ENCODE measurements around the gene LIF.

DNA sequence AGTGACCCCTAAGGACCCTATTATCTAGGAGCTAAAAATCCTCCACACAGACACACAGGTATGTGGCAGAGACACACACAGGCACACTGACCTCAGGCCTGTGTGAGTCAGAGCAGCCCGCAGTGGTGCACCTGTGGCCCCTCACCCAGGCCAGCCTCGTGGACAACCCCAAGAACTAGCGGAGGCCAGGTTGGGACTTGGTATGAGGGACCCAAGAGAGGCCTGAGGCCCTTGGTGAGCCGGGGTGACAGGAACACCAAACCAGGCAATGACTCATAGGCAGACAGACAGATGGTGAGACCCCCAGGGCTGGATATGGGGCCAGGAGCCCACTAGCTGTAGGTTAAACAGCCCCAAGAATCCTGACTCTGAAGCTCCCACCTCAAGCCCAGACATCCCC, 36.8 kb upstream of the LIF start:
- TF ChIP-seq, protein P1, sequence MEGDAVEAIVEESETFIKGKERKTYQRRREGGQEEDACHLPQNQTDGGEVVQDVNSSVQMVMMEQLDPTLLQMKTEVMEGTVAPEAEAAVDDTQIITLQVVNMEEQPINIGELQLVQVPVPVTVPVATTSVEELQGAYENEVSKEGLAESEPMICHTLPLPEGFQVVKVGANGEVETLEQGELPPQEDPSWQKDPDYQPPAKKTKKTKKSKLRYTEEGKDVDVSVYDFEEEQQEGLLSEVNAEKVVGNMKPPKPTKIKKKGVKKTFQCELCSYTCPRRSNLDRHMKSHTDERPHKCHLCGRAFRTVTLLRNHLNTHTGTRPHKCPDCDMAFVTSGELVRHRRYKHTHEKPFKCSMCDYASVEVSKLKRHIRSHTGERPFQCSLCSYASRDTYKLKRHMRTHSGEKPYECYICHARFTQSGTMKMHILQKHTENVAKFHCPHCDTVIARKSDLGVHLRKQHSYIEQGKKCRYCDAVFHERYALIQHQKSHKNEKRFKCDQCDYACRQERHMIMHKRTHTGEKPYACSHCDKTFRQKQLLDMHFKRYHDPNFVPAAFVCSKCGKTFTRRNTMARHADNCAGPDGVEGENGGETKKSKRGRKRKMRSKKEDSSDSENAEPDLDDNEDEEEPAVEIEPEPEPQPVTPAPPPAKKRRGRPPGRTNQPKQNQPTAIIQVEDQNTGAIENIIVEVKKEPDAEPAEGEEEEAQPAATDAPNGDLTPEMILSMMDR (tag by site-specific recombination; IDR thresholded peaks at IDR 0.05) = no peak
- TF ChIP-seq ZNF23 (tag by site-specific recombination; IDR thresholded peaks at IDR 0.05; ENCODE audit: borderline replicate concordance) (no peak), ZNF24 (tag by site-specific recombination; IDR thresholded peaks at IDR 0.05) (no peak), FEZF1 (tag by site-specific recombination; IDR thresholded peaks at IDR 0.05) (no peak), ZNF138 (tag by site-specific recombination; IDR thresholded peaks at IDR 0.05; ENCODE audit: borderline replicate concordance) (no peak), ZNF302 (tag by site-specific recombination; IDR thresholded peaks at IDR 0.05; ENCODE audit: low read depth) (no peak), ZEB2 (tag by site-specific recombination; IDR thresholded peaks at IDR 0.05) (no peak), YY1 (tag by site-specific recombination; IDR thresholded peaks at IDR 0.05) (no peak)
- TF ChIP-seq, protein P2, sequence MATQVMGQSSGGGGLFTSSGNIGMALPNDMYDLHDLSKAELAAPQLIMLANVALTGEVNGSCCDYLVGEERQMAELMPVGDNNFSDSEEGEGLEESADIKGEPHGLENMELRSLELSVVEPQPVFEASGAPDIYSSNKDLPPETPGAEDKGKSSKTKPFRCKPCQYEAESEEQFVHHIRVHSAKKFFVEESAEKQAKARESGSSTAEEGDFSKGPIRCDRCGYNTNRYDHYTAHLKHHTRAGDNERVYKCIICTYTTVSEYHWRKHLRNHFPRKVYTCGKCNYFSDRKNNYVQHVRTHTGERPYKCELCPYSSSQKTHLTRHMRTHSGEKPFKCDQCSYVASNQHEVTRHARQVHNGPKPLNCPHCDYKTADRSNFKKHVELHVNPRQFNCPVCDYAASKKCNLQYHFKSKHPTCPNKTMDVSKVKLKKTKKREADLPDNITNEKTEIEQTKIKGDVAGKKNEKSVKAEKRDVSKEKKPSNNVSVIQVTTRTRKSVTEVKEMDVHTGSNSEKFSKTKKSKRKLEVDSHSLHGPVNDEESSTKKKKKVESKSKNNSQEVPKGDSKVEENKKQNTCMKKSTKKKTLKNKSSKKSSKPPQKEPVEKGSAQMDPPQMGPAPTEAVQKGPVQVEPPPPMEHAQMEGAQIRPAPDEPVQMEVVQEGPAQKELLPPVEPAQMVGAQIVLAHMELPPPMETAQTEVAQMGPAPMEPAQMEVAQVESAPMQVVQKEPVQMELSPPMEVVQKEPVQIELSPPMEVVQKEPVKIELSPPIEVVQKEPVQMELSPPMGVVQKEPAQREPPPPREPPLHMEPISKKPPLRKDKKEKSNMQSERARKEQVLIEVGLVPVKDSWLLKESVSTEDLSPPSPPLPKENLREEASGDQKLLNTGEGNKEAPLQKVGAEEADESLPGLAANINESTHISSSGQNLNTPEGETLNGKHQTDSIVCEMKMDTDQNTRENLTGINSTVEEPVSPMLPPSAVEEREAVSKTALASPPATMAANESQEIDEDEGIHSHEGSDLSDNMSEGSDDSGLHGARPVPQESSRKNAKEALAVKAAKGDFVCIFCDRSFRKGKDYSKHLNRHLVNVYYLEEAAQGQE (tag by site-specific recombination; IDR thresholded peaks at IDR 0.05) = no peak
- TF ChIP-seq, protein P3, sequence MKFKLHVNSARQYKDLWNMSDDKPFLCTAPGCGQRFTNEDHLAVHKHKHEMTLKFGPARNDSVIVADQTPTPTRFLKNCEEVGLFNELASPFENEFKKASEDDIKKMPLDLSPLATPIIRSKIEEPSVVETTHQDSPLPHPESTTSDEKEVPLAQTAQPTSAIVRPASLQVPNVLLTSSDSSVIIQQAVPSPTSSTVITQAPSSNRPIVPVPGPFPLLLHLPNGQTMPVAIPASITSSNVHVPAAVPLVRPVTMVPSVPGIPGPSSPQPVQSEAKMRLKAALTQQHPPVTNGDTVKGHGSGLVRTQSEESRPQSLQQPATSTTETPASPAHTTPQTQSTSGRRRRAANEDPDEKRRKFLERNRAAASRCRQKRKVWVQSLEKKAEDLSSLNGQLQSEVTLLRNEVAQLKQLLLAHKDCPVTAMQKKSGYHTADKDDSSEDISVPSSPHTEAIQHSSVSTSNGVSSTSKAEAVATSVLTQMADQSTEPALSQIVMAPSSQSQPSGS (tag by site-specific recombination; IDR thresholded peaks at IDR 0.05; ENCODE audit: low read depth) = no peak
- TF ChIP-seq, protein P4, sequence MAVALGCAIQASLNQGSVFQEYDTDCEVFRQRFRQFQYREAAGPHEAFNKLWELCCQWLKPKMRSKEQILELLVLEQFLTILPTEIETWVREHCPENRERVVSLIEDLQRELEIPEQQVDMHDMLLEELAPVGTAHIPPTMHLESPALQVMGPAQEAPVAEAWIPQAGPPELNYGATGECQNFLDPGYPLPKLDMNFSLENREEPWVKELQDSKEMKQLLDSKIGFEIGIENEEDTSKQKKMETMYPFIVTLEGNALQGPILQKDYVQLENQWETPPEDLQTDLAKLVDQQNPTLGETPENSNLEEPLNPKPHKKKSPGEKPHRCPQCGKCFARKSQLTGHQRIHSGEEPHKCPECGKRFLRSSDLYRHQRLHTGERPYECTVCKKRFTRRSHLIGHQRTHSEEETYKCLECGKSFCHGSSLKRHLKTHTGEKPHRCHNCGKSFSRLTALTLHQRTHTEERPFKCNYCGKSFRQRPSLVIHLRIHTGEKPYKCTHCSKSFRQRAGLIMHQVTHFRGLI (tag by site-specific recombination; IDR thresholded peaks at IDR 0.05) = no peak
- TF ChIP-seq, protein P5, sequence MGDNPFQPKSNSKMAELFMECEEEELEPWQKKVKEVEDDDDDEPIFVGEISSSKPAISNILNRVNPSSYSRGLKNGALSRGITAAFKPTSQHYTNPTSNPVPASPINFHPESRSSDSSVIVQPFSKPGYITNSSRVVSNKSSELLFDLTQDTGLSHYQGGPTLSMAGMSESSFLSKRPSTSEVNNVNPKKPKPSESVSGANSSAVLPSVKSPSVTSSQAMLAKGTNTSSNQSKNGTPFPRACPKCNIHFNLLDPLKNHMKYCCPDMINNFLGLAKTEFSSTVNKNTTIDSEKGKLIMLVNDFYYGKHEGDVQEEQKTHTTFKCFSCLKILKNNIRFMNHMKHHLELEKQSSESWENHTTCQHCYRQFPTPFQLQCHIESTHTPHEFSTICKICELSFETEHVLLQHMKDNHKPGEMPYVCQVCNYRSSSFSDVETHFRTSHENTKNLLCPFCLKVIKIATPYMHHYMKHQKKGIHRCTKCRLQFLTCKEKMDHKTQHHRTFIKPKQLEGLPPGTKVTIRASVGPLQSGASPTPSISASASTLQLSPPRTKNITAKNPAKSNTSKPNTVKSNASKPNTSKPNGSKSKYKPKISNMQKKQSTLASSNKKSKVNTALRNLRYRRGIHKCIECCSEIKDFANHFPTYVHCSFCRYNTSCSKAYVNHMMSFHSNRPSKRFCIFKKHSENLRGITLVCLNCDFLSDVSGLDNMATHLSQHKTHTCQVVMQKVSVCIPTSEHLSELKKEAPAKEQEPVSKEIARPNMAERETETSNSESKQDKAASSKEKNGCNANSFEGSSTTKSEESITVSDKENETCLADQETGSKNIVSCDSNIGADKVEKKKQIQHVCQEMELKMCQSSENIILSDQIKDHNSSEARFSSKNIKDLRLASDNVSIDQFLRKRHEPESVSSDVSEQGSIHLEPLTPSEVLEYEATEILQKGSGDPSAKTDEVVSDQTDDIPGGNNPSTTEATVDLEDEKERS (tag by site-specific recombination; IDR thresholded peaks at IDR 0.05) = no peak

All from HEK293 (cell line).